ENCODE measurements around the gene CCDC83. TPM values are rescaled to one million over a fixed set of nuclear protein-coding genes. Genes with fewer than 3 reads are reported as not detected.

The CCDC83 gene
- total RNA-seq, 6 experiments from 2014 or later: not detected

DNA sequence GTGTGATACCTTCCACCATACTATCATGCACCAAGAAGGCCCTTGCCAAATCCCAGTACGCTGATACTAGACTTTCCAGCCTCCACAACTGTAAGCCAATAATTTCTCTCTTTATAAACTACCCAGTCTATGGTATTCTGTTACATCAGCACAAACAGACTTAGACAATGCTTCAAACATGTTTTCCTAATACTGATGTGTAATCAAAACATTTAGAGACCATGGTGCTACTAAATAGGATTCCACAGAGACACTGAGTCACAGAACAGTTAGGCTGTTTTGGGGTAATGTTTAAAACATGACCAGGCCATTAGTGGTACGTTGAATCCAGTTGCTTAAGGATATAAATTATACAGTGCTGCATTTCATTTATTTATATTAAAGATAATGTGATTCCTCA is 110.0 kb downstream of the CCDC83 start:
- no peak overlapping the region for H3K4me3 Mint-ChIP-seq
- H3K27ac Mint-ChIP-seq: peak overlapping the region; percentile 24; the same call in 1 of the 2 replicates
- H3K9me3 Mint-ChIP-seq: no peaks in the 10 kb centered on the region
- peaks cover 43% of the 10 kb centered on the region for H3K36me3 Mint-ChIP-seq (ENCODE audit: low read depth)
- DNase-seq: no peak
- H3K27me3 Mint-ChIP-seq (ENCODE audit: insufficient read depth): no peaks in the 10 kb centered on the region
- TF ChIP-seq, protein P1, sequence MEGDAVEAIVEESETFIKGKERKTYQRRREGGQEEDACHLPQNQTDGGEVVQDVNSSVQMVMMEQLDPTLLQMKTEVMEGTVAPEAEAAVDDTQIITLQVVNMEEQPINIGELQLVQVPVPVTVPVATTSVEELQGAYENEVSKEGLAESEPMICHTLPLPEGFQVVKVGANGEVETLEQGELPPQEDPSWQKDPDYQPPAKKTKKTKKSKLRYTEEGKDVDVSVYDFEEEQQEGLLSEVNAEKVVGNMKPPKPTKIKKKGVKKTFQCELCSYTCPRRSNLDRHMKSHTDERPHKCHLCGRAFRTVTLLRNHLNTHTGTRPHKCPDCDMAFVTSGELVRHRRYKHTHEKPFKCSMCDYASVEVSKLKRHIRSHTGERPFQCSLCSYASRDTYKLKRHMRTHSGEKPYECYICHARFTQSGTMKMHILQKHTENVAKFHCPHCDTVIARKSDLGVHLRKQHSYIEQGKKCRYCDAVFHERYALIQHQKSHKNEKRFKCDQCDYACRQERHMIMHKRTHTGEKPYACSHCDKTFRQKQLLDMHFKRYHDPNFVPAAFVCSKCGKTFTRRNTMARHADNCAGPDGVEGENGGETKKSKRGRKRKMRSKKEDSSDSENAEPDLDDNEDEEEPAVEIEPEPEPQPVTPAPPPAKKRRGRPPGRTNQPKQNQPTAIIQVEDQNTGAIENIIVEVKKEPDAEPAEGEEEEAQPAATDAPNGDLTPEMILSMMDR (IDR thresholded peaks at IDR 0.05): no peak
- peaks cover 60% of the 10 kb centered on the region for H3K4me1 Mint-ChIP-seq (ENCODE audit: low read depth)

DNA sequence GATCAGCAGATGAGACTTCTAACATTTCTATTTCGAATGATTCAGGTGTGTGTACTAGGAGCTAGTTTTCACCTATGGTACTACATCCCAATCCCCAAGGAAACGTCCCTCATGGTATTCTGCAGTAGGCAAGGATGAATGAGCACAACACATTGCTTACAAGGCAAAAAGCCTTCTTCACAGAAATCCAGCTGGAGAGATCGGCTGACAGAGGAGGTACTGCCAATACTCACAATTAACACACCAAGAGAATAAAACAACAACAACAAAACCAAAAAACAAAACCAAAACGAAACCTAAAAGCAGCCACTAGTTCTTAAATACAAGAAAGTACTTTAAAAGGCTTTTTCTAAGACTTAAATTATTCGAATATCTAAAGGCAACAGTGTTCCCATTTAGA is 112.3 kb downstream of the CCDC83 start:
- no peak overlapping the region; the same call in 1 of the 2 replicates for H3K4me3 Mint-ChIP-seq
- TF ChIP-seq, protein P1 (IDR thresholded peaks at IDR 0.05): no peak
- peaks cover 45% of the 10 kb centered on the region for H3K36me3 Mint-ChIP-seq (ENCODE audit: low read depth)
- H3K27me3 Mint-ChIP-seq (ENCODE audit: insufficient read depth): no peaks in the 10 kb centered on the region
- peak overlapping the region; percentile 38 for H3K27ac Mint-ChIP-seq
- peaks cover 47% of the 10 kb centered on the region for H3K4me1 Mint-ChIP-seq (ENCODE audit: low read depth)
- no peak for DNase-seq
- H3K9me3 Mint-ChIP-seq: no peaks in the 10 kb centered on the region

Other genes with a start within 250 kb of the CCDC83 start
- gene DLG2, start 228.0 kb upstream of the CCDC83 start, total RNA-seq (2021; fragmentation: NEBNext Ultra II Directional; extraction: Animal tissue kit (Norgen Biotek cat#: 25700)): under 1 TPM in 5 of 6 experiments, not detected in 1; 0.39 to 1.00 (median 0.80) TPM
- 10 to 100 TPM; 44.0 to 50.5 (median 46.6) TPM for gene TMEM126B, start 226.8 kb upstream of the CCDC83 start, total RNA-seq (2021; fragmentation: NEBNext Ultra II Directional; extraction: Animal tissue kit (Norgen Biotek cat#: 25700))
- gene TMEM126A, start 207.4 kb upstream of the CCDC83 start, total RNA-seq (2021; fragmentation: NEBNext Ultra II Directional; extraction: Animal tissue kit (Norgen Biotek cat#: 25700)): 10 to 100 TPM; 32.0 to 52.4 (median 48.2) TPM
- 10 to 100 TPM; 16.1 to 18.9 (median 18.5) TPM for gene CREBZF, start 190.3 kb upstream of the CCDC83 start, total RNA-seq (2021; fragmentation: NEBNext Ultra II Directional; extraction: Animal tissue kit (Norgen Biotek cat#: 25700))
- gene CCDC89, start 169.2 kb upstream of the CCDC83 start, total RNA-seq (2021; fragmentation: NEBNext Ultra II Directional; extraction: Animal tissue kit (Norgen Biotek cat#: 25700)): 1 to 10 TPM; 1.7 to 3.5 (median 2.8) TPM
- 10 to 100 TPM; 23.2 to 39.5 (median 27.4) TPM for gene SYTL2, start 44.2 kb upstream of the CCDC83 start, total RNA-seq (2021; fragmentation: NEBNext Ultra II Directional; extraction: Animal tissue kit (Norgen Biotek cat#: 25700))
- gene PICALM, start 213.7 kb downstream of the CCDC83 start, total RNA-seq (2021; fragmentation: NEBNext Ultra II Directional; extraction: Animal tissue kit (Norgen Biotek cat#: 25700)): 100 to 1,000 TPM; 193 to 267 (median 244) TPM

Data from HFFc6 (cell line).